LNCAP (cell line): ENCODE results near the gene NPIPA1.
"Not testable (repeated sequence)": the region's sequence is repeated elsewhere in the genome, so short reads cannot be mapped to it uniquely, and the experiment has no call there.

Source experiments
- TF ChIP-seq, protein P1 (sequence below): fragments of 450-650 bp; IDR thresholded peaks from 2 replicates; pipeline ENCODE4 v1.5.1; 2017; ENCODE audit warnings: mild to moderate bottlenecking

NPIPA1 gene

DNA sequence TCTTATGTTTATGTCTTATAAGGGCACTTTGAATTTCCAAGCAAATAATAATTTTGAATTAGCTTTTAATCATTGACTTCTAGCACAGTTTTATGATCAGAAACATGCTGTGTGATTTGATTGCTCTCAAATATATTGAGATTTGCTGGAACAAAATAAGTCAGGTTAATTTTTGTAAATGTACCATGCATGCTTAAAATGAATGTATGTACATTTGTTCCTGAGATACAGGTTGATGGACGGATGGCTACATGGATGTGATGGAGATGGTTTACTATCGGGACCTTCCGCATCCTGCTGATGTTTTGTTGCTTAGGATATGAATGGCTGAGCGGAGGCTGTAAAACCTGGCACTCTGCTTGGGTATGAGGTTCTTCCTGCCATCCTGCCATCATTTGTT is at the start of gene NPIPA1:
TSS of gene NPIPA1 (plus strand) at position 301 of the 400 bp plus-strand sequence. CDS start at position 301, 0 bp downstream.
- TF ChIP-seq, protein P1, sequence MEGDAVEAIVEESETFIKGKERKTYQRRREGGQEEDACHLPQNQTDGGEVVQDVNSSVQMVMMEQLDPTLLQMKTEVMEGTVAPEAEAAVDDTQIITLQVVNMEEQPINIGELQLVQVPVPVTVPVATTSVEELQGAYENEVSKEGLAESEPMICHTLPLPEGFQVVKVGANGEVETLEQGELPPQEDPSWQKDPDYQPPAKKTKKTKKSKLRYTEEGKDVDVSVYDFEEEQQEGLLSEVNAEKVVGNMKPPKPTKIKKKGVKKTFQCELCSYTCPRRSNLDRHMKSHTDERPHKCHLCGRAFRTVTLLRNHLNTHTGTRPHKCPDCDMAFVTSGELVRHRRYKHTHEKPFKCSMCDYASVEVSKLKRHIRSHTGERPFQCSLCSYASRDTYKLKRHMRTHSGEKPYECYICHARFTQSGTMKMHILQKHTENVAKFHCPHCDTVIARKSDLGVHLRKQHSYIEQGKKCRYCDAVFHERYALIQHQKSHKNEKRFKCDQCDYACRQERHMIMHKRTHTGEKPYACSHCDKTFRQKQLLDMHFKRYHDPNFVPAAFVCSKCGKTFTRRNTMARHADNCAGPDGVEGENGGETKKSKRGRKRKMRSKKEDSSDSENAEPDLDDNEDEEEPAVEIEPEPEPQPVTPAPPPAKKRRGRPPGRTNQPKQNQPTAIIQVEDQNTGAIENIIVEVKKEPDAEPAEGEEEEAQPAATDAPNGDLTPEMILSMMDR, result not testable (repeated sequence)

DNA sequence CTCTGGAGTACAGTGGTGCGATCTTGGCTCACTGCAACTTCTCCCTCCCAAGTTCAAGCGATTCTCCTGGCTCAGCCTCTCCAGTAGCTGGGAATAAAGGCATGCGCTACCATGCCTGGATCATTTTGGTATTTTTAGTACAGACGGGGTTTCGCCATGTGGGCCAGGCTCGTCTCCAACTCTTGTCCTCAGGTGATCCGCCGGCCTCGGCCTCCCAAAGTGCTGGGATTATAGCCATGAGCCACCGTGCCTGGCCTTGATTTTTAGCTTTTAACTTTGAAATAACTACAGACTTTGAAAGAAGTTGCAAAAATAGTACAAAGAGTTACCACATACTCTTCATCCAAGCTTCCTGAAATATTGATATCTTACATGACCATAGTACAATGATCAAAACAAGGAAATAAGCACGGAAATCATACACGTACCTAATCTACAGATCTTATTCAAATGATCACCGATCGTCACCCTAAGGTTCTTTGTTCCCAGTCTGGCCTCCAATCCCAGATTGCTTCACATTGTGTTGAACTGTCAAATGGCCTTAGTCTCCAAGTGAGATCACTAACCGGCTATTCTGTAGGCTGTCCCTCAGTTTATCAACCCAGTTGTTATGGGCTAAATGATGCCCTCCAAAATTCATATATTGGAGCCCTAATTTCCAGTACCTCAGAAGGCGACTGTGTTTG is 18.4 kb downstream of the NPIPA1 start:
- TF ChIP-seq, protein P1, result no peak

DNA sequence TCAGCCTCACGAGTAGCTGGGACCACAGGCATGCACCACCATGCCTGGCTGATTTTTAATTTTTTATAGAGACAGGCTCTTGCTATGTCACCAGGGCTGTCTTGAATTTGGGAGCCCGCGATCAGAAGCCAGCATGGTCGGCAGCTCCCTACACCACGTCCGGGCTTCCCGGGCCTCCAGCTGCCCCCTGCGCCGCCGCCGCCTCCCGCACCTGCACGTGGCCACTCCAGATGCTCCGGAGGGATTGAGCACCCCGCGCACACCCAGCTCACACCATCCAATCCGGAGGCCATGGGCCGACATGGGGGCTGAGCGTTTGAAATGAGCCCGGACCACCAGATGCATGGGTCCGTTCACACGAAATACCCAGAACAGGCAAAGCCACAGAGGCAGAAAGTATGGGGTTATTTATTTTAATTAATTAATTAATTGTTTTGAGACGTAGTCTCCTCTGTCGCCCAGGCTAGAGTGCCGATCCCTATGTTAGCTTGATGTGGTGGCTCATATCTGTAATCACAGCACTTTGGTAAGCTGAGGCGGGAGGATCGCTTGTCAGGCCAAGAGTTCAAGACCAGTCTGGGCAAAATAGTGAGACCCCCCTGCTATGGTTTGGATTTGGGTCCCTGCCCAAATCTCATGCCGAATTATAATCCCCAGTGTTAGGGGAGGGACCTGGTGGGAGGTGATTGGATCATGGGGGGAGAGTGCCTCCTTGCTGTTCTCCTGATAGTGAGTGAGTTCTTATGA is 20.5 kb downstream of the NPIPA1 start:
- TF ChIP-seq, protein P1, result no peak

DNA sequence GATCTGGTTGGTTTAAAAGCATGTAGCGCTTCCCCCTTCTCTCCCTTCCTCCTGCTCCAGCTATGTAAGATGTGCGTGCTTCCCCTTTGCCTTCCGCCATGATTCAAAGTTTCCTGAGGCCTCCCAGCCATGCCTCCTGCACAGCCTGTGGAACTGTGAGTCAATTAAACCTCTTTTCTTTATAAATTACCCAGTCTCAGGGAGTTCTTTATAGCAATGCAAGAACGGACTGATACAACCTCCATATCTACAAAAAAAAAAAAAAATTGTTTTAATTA is 21.0 kb downstream of the NPIPA1 start:
- TF ChIP-seq, protein P1, result no peak

DNA sequence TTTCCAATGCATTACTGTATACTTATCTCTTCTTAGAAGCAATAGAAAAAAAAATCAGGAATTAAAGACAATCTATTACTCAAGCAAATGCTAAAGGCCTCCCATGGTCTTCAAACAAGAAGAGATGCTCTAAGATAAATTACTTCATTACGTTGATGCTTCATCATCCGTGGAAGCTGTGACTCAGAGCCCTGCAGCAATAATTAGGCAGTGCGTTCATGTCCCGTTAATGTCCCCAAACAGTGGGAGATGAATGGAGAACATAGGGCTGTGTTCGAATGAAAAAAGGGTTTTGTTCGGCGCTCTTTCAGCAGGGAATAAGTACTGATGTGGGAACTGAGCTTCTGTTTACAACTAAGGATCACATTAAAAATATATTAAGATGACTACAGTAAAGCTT is 21.7 kb downstream of the NPIPA1 start:
- TF ChIP-seq, protein P1, result no peak

DNA sequence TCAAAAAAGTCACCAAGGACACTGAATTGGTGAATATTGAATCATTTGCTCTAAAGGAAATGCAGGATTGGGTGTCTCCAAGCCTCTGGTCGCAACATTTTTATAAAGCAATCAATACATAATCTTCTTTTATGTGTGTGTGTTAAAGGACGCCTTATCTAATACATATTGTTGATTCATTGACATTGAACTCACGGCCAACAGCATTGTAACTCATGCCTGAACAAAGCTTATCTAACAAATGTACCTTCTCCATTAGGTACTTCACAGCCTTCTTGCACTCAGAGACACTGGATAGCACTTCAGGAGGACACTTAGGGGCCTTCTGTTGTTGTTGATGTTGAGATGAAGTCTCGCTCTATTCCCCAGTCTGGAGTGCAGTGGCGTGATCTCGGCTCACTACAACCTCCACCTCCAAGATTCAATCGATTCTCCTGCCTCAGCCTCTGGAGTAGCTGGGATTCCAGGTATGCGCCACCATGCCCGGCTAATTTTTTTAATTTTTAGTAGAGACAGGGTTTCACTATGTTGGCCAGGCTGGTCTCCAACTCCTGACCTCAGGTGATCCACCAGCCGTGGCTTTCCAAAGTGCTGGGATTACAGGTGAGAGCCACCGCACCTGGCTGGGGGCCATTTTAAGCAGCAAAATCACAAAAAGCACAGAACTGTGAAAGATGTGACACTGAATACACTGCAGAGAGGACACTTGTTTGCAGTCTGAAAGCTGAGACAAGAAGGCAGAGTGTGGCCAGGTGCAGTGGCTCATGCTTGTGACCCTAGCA is 24.4 kb downstream of the NPIPA1 start:
- TF ChIP-seq, protein P1, result no peak

DNA sequence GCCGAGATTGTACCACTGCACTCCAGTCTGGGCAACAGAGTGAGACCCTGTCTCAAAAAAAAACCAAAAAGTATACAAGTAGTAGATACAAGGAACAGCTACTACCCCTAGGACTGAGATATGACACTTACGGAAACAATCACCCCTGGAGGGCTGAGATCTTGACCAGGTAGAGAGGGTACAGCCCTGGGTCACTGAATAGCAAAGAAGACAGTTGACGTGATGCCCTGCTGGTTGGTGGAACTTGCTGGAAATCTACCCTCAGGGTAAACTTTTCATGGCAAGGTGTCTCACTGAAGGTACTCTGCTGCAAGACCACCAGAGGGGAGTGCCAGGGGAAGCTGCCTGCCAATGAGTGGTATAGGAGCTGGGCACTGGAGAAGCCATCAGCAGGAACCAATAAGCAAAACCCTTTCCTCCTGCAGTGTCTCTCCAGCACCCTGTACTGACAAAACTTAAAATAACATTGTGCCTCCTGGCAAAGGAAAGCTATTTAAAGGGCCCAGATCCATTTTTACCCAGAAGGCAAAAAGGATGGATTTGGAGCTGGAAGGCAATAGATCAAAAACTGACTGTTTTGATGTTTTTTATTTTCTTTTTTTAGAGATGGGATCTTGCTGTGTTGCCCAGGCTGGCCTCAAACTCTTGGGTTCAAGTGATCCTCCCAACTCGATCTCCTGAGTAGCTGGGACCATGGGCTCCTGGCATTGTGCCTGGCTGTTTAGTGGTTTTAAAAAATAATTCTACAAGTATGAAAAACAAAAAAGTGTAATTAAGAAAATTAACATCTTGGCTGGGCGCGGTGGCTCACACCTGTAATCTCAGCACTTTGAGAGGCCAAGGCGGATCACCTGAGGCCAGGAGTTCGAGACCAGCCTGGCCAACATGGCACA is 26.3 kb downstream of the NPIPA1 start:
- TF ChIP-seq, protein P1, result no peak
